Testis (tissue), 3 donors: ENCODE results near the gene VSIG8. TPM values are rescaled to one million over a fixed set of nuclear protein-coding genes. Genes with fewer than 3 reads are reported as not detected.

Experiments
- DNase-seq: peaks from one replicate; pipeline ENCODE4 v3.0.0-alpha.2; 2019
- H3K27ac ChIP-seq, 2 donors: fragments of 200-600 bp; sonication (generic); one replicate each; pipeline ENCODE4 v1.5.1; 2019
- H3K27me3 ChIP-seq: fragments of 200-600 bp; sonication (generic); one replicate; pipeline ENCODE4 v1.5.1; 2019
- H3K36me3 ChIP-seq: fragments of 200-600 bp; sonication (generic); one replicate; pipeline ENCODE4 v1.5.1; 2017; ENCODE audit warnings: low read depth; ENCODE audit errors: missing control alignments
- H3K4me1 ChIP-seq: fragments of 200-600 bp; sonication (generic); one replicate; pipeline ENCODE4 v1.5.1; 2019
- H3K4me3 ChIP-seq, 2 donors: fragments of 200-600 bp; sonication (generic); one replicate each; pipeline ENCODE4 v1.5.1; 2017 to 2019
- H3K9me3 ChIP-seq: fragments of 200-600 bp; sonication (generic); one replicate; pipeline ENCODE4 v1.5.1; 2017
- CTCF ChIP-seq, 3 experiments: fragments of 450-650 bp in 2 of 3; fragments of 200-600 bp in 1 of 3; sonication (generic) in 1 of 3; IDR thresholded peaks; one replicate each; pipeline ENCODE4 v1.5.1; 2016 to 2019; ENCODE audit warnings: antibody characterized with exemption in 3 of 3, mild to moderate bottlenecking in 2 of 3, moderate library complexity in 1 of 3
- POLR2A ChIP-seq: fragments of 450-650 bp; IDR thresholded peaks from one replicate; pipeline ENCODE4 v1.6.1; 2017; ENCODE audit warnings: antibody characterized with exemption, mild to moderate bottlenecking, moderate library complexity
- WGBS, 2 donors: methylation state at CpG; one replicate each; pipeline ENCODE4 v1.1.5; 2018; 5-methylcytosine and 5-hydroxymethylcytosine counted together
- intact Hi-C: fragments of 100-400 bp; cut with DNase I; formaldehyde crosslinking; loops from one replicate; pipeline ENCODE4 v1.15.1; 2023; ENCODE audit warnings: low total_unique reads
- polyA plus RNA-seq: library from polyadenylated mRNA; stranded (reverse); fragments of 350-450 nt; fragmentation: Illumina TruSeq; extraction: RNeasy Lipid Tissue Mini Kit (QIAGEN cat#74804); gene quantifications from one replicate; pipeline ENCODE4 v1.2.3, GENCODE V29; 2014; ENCODE audit warnings: low read depth, low replicate concordance; ENCODE audit not compliant: insufficient read depth
- total RNA-seq, 2 donors: library from RNA; depleted of rRNA; stranded (reverse); fragments of >200 nt; gene quantifications; one replicate each; pipeline ENCODE4 v1.2.3, GENCODE V29; 2016

VSIG8 gene
- total and polyA plus RNA-seq, 3 donors from 2014 or later: 0.43 to 0.55 TPM; not detected in 1

GRCh38 chr1:159891275-159892157 lies 29.1 kb upstream of the VSIG8 start:
- Histone ChIP-seq H3K9me3 (no peaks in the 10 kb centered on the region), H3K4me1 (no peaks in the 10 kb centered on the region), H3K27me3 (no peaks in the 10 kb centered on the region), H3K4me3 (no peak overlapping the region), H3K36me3 (no peaks in the 10 kb centered on the region), H3K27ac (no peak overlapping the region)
- intact Hi-C loops: no loop called here
- DNase-seq: peak; percentile 89
- TF ChIP-seq POLR2A (no peak), CTCF (IDR thresholded peaks at IDR 0.05) (peak; percentile 87 to 96 (median 88))
- WGBS, 2 donors: 59 to 68% methylated on average over 7 of the region's 7 CpGs

- WGBS, 2 donors: 77 to 89% methylated on average over 8 of the region's 8 CpGs
- Histone ChIP-seq H3K27me3 (no peaks in the 10 kb centered on the region), H3K27ac (no peak overlapping the region), H3K36me3 (no peaks in the 10 kb centered on the region), H3K9me3 (no peaks in the 10 kb centered on the region), H3K4me3 (no peak overlapping the region), H3K4me1 (no peaks in the 10 kb centered on the region)
- intact Hi-C loops: no loop called here
- TF ChIP-seq CTCF (IDR thresholded peaks at IDR 0.05): no peak
- TF ChIP-seq POLR2A: no peak
- DNase-seq: no peak
Measured at GRCh38 chr1:159890390-159890789, 27.9 kb upstream of the VSIG8 start.

GRCh38 chr1:159889821-159890252 lies 27.4 kb upstream of the VSIG8 start:
- no peaks in the 10 kb centered on the region for H3K9me3 ChIP-seq
- H3K4me3 ChIP-seq: no peak overlapping the region
- no peaks in the 10 kb centered on the region for H3K27me3 ChIP-seq
- no peak for DNase-seq
- H3K27ac ChIP-seq: no peak overlapping the region
- no peaks in the 10 kb centered on the region for H3K4me1 ChIP-seq
- no peaks in the 10 kb centered on the region for H3K36me3 ChIP-seq
- 77 to 79% methylated on average over 2 of the region's 2 CpGs for WGBS, 2 donors
- TF ChIP-seq CTCF (IDR thresholded peaks at IDR 0.05): no peak
- TF ChIP-seq POLR2A: no peak
- intact Hi-C loops: loop anchor here (5.0 kb wide), 1 partner anchor 93 kb away; no protein-coding TSS in a partner anchor

- Histone ChIP-seq H3K27ac (no peak overlapping the region), H3K36me3 (no peaks in the 10 kb centered on the region), H3K4me3 (no peak overlapping the region), H3K4me1 (no peaks in the 10 kb centered on the region), H3K27me3 (no peaks in the 10 kb centered on the region), H3K9me3 (no peaks in the 10 kb centered on the region)
- 84 to 90% methylated on average over 4 of the region's 4 CpGs for WGBS, 2 donors
- intact Hi-C loops: loop anchor here (5.0 kb wide), 1 partner anchor 92 kb away; no protein-coding TSS in a partner anchor
- DNase-seq: no peak
- no peak for TF ChIP-seq POLR2A
- TF ChIP-seq CTCF (IDR thresholded peaks at IDR 0.05): no peak
Measured at GRCh38 chr1:159889202-159889601, 26.7 kb upstream of the VSIG8 start.
